Measurements from ENCODE around the gene PAF1.
A peak's percentile ranks its signal among the peaks of the same experiment; 100 is the strongest.
"Not testable (repeated sequence)": the region's sequence is repeated elsewhere in the genome, so short reads cannot be mapped to it uniquely, and the experiment has no call there.

The PAF1 gene

DNA sequence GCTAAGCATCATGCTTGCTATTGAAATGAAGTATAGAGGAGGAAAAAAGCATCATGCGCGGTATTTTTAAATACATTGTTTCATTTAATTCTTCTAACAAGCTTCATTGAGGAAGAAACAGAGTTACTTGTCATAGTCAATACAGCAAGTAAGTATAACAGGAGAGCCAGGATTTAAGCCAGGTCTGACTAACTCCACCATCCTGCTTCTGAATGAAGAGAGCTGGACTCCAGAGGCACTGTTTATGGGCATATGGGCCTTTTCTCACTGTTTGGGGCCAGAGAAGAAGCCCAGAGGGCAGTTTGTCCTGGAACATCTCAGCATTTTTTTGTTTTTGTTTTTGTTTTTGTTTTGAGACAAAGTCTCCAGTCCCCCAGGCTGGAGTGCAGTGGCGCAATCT, 40.8 kb downstream of the PAF1 start:
- Histone ChIP-seq H3K27ac (no peak overlapping the region), H3K4me3 (no peak overlapping the region), H3K4me1 (peaks cover 15 to 50% (median 33%) of the 10 kb centered on the region in 10 experiments; a peak in 19 of 20 replicates), H3K4me2 (no peak overlapping the region), H3K36me3 (peaks cover 85 to 99% (median 97%) of the 10 kb centered on the region in 11 experiments), H3K27me3 (no peaks in the 10 kb centered on the region), H3K9me3 (replicated peaks in 1 of 11) (no peaks in the 10 kb centered on the region), H3K9ac (no peak overlapping the region), H4K20me1 (peaks cover 59 to 99% (median 84%) of the 10 kb centered on the region in 11 experiments; a peak in 20 of 22 replicates)
- TF ChIP-seq Cebpa-rat (IDR thresholded peaks at IDR 0.05): no peak

DNA sequence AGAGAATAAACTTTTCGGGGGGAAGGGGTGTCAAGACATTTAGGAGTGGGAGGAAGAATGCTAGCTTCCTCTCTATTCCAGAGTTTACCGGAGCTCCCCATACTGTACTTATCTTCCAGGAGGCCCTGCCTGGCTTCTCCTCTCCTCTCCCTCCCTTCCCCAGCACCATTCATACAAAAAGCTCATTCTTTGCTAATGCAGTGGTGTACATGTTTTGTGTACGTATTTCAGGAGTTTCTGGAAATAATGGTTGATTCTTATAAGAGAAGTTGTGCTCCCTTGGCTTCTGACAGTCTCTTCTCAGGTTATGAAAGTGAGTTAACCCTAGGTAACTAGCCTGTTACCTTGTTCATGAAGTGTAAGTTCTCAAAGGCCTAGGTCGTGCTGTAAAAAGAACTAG, 41.6 kb downstream of the PAF1 start:
- TF ChIP-seq Cebpa-rat (IDR thresholded peaks at IDR 0.05): no peak
- Histone ChIP-seq H3K4me1 (peaks cover 24 to 58% (median 41%) of the 10 kb centered on the region in 10 experiments), H3K36me3 (peaks cover 77 to 99% (median 96%) of the 10 kb centered on the region in 11 experiments), H3K9me3 (replicated peaks in 1 of 11) (no peaks in the 10 kb centered on the region), H3K27me3 (no peaks in the 10 kb centered on the region), H3K4me3 (no peak overlapping the region), H4K20me1 (peaks cover 67 to 99% (median 89%) of the 10 kb centered on the region in 11 experiments; a peak in 21 of 22 replicates), H3K4me2 (no peak overlapping the region), H3K27ac (no peak overlapping the region), H3K9ac (peak overlapping the region in 1 of 11 experiments; percentile 17; a peak in 1 of 22 replicates)

DNA sequence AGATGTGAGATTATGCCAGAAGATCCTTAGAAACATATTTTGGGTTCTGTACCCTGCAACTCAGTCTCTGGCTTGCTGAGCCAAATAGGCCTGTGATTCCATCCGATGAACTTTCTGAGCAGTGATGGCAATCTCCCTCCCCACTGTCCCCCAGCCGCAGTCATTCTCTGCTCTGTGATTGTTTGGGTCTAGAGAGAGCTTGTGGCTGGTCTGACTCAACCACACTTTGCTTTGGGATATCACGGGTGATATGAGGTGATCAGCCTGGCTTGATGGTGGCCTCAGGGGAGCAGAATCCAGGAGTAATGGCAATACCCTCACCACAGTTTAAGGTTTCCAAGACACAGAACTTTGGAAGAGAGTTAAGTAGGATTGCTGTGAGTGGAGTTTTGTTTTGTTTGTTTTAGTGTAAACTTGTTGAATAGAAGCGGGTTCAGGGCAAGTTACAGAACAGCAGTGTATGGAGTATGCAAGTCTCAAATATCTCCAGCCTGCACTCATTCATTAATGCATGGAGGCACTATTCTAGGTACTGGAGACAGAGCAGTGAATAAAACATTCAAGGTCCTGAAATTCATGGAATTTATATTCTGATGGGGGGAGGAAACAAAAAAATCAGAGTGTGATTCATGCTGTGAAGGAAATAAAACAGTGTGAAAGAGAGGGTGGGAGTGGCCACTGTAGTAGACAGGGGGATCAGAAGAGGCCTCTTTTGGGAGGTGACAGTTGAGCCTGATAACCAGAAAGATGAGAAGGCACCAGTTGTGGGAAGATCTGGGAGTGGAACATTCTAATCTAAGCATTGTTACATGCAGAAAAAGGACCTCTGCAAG, 43.4 kb downstream of the PAF1 start:
- H3K9ac ChIP-seq: peak overlapping the region in 7 of 11 experiments; percentile 13 to 38 (median 23); a peak in 5 of 22 replicates
- H3K4me2 ChIP-seq: peak overlapping the region in 5 of 11 experiments; percentile 1 to 20 (median 11); a peak in 6 of 22 replicates
- no peak overlapping the region for H3K27ac ChIP-seq
- no peaks in the 10 kb centered on the region for H3K9me3 ChIP-seq (replicated peaks in 1 of 11)
- H3K4me3 ChIP-seq: no peak overlapping the region
- peaks cover 61 to 84% (median 79%) of the 10 kb centered on the region in 11 experiments for H3K36me3 ChIP-seq
- H3K27me3 ChIP-seq: no peaks in the 10 kb centered on the region
- TF ChIP-seq Cebpa-rat (IDR thresholded peaks at IDR 0.05): no peak
- peaks cover 67 to 100% (median 94%) of the 10 kb centered on the region in 11 experiments; a peak in 21 of 22 replicates for H4K20me1 ChIP-seq
- H3K4me1 ChIP-seq: peaks cover 38 to 72% (median 56%) of the 10 kb centered on the region in 10 experiments

DNA sequence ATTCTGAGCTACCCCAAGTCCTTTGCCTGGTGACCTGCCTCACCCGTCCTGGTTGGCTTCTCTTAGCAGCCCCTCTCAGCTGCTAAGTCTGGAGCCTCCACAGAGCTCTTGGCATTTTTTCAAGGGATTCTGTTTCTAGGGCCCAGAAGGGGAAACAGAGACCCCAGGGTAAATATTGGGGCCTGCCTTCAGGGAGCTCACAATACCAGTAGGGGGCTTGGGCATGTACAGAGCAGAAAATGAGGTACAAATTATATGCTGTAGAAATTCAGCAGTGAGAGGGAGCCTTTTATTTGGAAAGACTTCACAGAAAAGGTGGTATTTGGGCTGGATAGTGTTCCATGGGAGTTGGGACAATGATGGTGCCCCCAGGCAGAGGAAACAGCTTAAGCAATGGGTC, 45.0 kb downstream of the PAF1 start:
- no peak overlapping the region for H3K4me3 ChIP-seq
- peaks cover 59 to 85% (median 78%) of the 10 kb centered on the region in 11 experiments; a peak in 21 of 22 replicates for H4K20me1 ChIP-seq
- peak overlapping the region; percentile 91 to 98 (median 97); a peak in 17 of 22 replicates for H3K4me2 ChIP-seq
- no peak for TF ChIP-seq Cebpa-rat (IDR thresholded peaks at IDR 0.05)
- H3K9me3 ChIP-seq (replicated peaks in 1 of 11): no peaks in the 10 kb centered on the region
- H3K9ac ChIP-seq: peak overlapping the region in 5 of 11 experiments; percentile 5 to 100 (median 97); a peak in 5 of 22 replicates
- H3K36me3 ChIP-seq: peaks cover 45 to 68% (median 63%) of the 10 kb centered on the region in 11 experiments
- no peaks in the 10 kb centered on the region for H3K27me3 ChIP-seq
- H3K4me1 ChIP-seq: peaks cover 33 to 60% (median 51%) of the 10 kb centered on the region in 10 experiments
- 0 out of 22 replicates have a peak overlapping the region, but pooled peaks of 1 of the 11 experiments have one; percentile 3 for H3K27ac ChIP-seq

DNA sequence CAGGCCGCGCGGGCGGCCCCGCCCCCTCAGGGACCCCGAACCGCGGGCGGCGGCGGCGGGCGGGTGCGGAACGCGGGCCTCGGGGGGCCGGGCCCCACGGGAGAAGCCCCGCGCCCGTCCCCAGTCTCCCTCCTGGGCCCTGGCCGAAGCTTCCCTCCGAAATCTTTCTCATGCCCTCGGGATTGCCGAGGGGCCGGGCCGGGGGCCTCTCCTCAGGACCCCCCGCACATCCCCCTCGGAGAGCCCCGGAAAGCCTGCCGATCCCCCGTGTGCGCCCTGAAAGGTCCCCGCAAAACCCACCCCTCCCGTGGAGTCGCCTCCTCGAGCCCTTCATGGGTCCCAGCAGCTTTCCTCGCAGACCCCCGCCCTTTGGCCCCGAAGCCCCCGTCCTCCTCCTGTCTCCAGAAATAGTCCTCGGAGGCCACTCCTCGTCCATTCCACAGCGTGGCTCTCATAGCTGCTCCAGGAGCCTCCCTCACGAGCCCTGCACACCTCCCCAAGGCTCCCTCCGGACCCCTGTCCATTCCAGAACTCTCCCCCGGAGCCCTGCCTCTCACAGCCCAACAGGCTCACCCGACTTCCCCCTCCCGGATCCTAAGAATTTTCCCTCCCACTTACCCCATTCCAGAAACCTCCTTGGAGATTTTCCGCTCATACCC, 48.1 kb downstream of the PAF1 start:
- Histone ChIP-seq H3K27ac (peak overlapping the region; percentile 92 to 98 (median 94)), H3K27me3 (no peaks in the 10 kb centered on the region), H3K4me3 (peak overlapping the region; percentile 94 to 100 (median 98)), H3K4me1 (peaks cover 58 to 80% (median 78%) of the 10 kb centered on the region in 10 experiments), H3K9ac (peak overlapping the region; percentile 94 to 100 (median 98)), H3K4me2 (peak overlapping the region; percentile 91 to 98 (median 97)), H3K36me3 (peaks cover 14 to 36% (median 32%) of the 10 kb centered on the region in 11 experiments), H4K20me1 (peaks cover 31 to 53% (median 48%) of the 10 kb centered on the region in 11 experiments; a peak in 21 of 22 replicates), H3K9me3 (replicated peaks in 1 of 11) (no peaks in the 10 kb centered on the region)
- TF ChIP-seq Cebpa-rat (IDR thresholded peaks at IDR 0.05): no peak

DNA sequence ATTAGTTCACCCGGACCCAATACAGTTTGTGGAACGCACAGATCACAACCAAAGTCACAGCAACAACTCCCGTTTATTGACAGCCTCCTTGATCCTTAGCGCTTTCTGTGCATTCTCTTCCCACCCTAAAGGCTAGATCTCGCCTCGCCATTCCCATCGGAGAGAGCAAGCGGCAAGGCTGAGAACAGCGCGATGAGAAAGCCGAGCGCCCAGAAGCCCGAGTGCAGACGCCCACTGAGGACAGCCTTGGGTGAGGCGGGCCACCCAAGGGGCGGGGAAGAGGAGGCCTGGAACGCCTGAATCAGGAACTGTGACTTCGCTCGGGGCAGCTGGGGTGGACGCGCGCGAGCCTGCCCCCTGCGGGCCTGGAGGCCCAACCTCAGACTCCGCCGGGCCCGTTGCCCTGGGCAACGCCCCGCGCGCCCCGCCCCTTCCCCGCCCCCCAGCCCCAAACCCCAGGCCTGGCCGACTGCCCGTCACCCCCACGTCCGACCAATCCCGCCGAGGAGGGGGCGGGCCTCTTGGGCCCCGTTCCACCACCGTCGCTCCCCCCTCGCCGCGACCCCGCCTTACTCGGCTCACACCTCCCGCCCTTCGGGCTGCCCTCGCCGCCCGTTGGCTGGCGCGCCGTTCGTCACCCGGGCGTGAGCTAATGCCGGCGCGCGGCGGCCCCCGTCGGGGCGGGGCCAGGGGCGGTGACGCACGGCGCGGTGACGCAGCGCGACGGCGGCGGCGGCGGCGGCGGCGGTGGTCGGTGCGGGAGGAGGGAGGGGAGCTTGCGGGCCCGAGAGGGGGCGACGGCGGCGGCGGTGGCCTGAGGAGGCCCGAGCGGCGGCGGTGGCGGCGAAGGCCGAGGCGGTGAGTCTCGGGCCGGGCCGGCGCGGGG, 48.9 kb downstream of the PAF1 start, which contains the start of gene SAMD4B:
Gene SAMD4B, plus strand, starts transcription at position 703 of the 886 bp plus-strand sequence. CDS start 14,473 bp downstream, outside the sequence.
- Histone ChIP-seq H3K9me3 (replicated peaks in 1 of 11) (peaks cover 0 to 4% (median 0%) of the 10 kb centered on the region in 11 experiments; a peak in 1 of 22 replicates), H3K36me3 (peaks cover 7 to 28% (median 23%) of the 10 kb centered on the region in 11 experiments; a peak in 21 of 22 replicates), H3K4me3 (peak within 1 kb of the TSS; percentile 94 to 100 (median 98)), H3K4me2 (peak within 1 kb of the TSS; percentile 95 to 99 (median 98)), H3K4me1 (peaks cover 66 to 80% (median 78%) of the 10 kb centered on the region in 10 experiments), H3K27ac (peak within 1 kb of the TSS; percentile 94 to 100 (median 98)), H4K20me1 (peaks cover 22 to 45% (median 40%) of the 10 kb centered on the region in 11 experiments; a peak in 21 of 22 replicates), H3K27me3 (no peaks in the 10 kb centered on the region), H3K9ac (peak within 1 kb of the TSS; percentile 94 to 100 (median 98))
- no peak for TF ChIP-seq Cebpa-rat (IDR thresholded peaks at IDR 0.05)

DNA sequence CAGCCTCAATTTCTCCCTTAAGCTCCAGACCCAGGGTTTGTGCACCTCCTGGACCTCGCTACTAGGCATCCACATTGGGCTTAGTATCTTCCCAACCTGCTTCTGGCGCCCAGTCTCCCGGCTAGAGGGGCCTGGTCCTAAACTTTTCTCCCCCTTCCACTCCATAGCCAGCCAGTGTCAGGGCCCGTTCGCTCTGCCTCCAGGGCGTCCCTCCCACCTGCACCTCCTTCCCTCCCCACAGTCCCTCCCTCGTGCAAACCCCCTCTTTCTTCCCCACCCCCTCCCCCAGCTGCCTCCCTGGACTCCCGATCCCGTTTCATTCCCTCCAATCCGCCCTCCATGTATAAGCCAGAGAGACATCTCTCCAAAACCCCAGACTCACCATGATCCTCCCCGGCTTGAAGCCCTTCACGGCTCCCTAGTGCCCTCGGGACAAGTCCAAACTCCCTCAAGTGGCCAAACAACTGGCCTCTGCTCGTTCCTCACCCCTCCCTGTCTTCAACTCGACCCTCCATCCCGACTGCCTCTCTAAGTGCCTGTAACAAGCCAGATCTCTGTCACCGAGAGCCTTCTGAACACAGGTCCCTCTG, 49.7 kb downstream of the PAF1 start:
- Histone ChIP-seq H3K4me1 (peaks cover 74 to 82% (median 79%) of the 10 kb centered on the region in 10 experiments), H3K27me3 (no peaks in the 10 kb centered on the region), H3K9ac (peak overlapping the region; percentile 80 to 91 (median 87)), H3K9me3 (replicated peaks in 1 of 11) (peaks cover 0 to 4% (median 0%) of the 10 kb centered on the region in 11 experiments; a peak in 1 of 22 replicates), H3K4me2 (peak overlapping the region; percentile 86 to 99 (median 97)), H3K27ac (peak overlapping the region; percentile 72 to 100 (median 95)), H4K20me1 (peaks cover 17 to 37% (median 33%) of the 10 kb centered on the region in 11 experiments; a peak in 20 of 22 replicates), H3K36me3 (peaks cover 3 to 21% (median 16%) of the 10 kb centered on the region in 11 experiments; a peak in 19 of 22 replicates), H3K4me3 (peak overlapping the region; percentile 64 to 87 (median 79))
- no peak for TF ChIP-seq Cebpa-rat (IDR thresholded peaks at IDR 0.05)

DNA sequence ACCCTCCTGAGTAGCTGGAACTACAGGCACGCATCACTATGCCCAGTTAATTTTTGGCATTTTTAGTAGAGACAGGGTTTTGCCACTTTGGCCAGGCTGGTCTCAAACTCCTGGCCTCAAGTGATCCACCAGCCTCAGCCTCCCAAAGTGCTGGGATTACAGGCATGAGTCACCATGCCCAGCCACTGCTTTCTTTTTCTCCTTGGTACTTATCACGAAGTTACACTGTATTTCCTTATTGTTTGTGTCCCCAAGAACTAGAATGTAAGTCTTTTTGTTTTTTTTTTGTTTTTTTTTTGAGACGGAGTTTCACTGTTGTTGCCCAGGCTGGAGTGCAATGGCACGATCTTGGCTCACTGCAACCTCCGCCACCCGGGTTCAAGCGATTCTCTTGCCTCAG, 50.8 kb downstream of the PAF1 start:
- H3K4me1 ChIP-seq: peaks cover 70 to 74% (median 71%) of the 10 kb centered on the region in 10 experiments
- peak overlapping the region; percentile 80 to 91 (median 87); a peak in 19 of 22 replicates for H3K9ac ChIP-seq
- H3K4me2 ChIP-seq: peak overlapping the region; percentile 86 to 99 (median 97)

More for the DNA sequence above, 50.8 kb downstream of the PAF1 start:
- H3K27me3 ChIP-seq; H3K9me3 ChIP-seq (replicated peaks in 1 of 11): not testable (repeated sequence)
- peak overlapping the region; percentile 72 to 100 (median 95); a peak in 21 of 22 replicates for H3K27ac ChIP-seq
- peaks cover 0 to 11% (median 7%) of the 10 kb centered on the region in 11 experiments; a peak in 10 of 22 replicates for H3K36me3 ChIP-seq
- peak overlapping the region; percentile 64 to 87 (median 79) for H3K4me3 ChIP-seq
- H4K20me1 ChIP-seq: peaks cover 8 to 27% (median 22%) of the 10 kb centered on the region in 11 experiments; a peak in 20 of 22 replicates

Measured in BLaER1 treated with 17β-estradiol and CSF1 and Interleukin-3, amounts not matched to agents 10 nM and 100 nM (cell line).